HG03060 (cell line): ENCODE results near the gene VPS13C.

Experiments
- ATAC-seq: cut with Tn5 transposase; IDR thresholded peaks from one replicate; pipeline ENCODE4 v1.9.1; 2021; ENCODE audit warnings: low read depth, moderate number of reproducible peaks; ENCODE audit not compliant: unreplicated experiment

Gene VPS13C

GRCh38 chr15:61871926-61872522 is 188.2 kb downstream of the VPS13C start:
- no peak for ATAC-seq

- ATAC-seq = no peak
Measured at GRCh38 chr15:61869656-61870055, 190.6 kb downstream of the VPS13C start.

GRCh38 chr15:61861962-61862361 is 198.3 kb downstream of the VPS13C start:
- ATAC-seq = no peak

GRCh38 chr15:61857169-61857829 is 202.9 kb downstream of the VPS13C start:
- ATAC-seq = no peak

GRCh38 chr15:61856295-61856694 is 204.0 kb downstream of the VPS13C start:
- ATAC-seq = no peak

- no peak for ATAC-seq
Measured at GRCh38 chr15:61853195-61853594, 207.1 kb downstream of the VPS13C start.

- ATAC-seq = no peak
Measured at GRCh38 chr15:61851955-61852354, 208.3 kb downstream of the VPS13C start.

GRCh38 chr15:61849447-61849846 is 210.8 kb downstream of the VPS13C start:
- ATAC-seq = no peak

GRCh38 chr15:61841466-61841865 is 218.8 kb downstream of the VPS13C start:
- ATAC-seq = no peak

- no peak for ATAC-seq
Measured at GRCh38 chr15:61840090-61840489, 220.2 kb downstream of the VPS13C start.

- ATAC-seq = no peak
Measured at GRCh38 chr15:61839546-61839945, 220.7 kb downstream of the VPS13C start.

- no peak for ATAC-seq
Measured at GRCh38 chr15:61835496-61836106, 224.6 kb downstream of the VPS13C start.

- no peak for ATAC-seq
Measured at GRCh38 chr15:61835029-61835428, 225.2 kb downstream of the VPS13C start.

GRCh38 chr15:61834076-61834697 is 226.1 kb downstream of the VPS13C start:
- no peak for ATAC-seq

GRCh38 chr15:61832223-61832622 is 228.0 kb downstream of the VPS13C start:
- ATAC-seq = no peak

GRCh38 chr15:61831505-61831921 is 228.7 kb downstream of the VPS13C start:
- no peak for ATAC-seq

- no peak for ATAC-seq
Measured at GRCh38 chr15:61830536-61831330, 229.5 kb downstream of the VPS13C start.

- ATAC-seq = no peak
Measured at GRCh38 chr15:61829514-61829889, 230.7 kb downstream of the VPS13C start.

GRCh38 chr15:61828860-61829513 is 231.3 kb downstream of the VPS13C start:
- ATAC-seq = no peak

- ATAC-seq = no peak
Measured at GRCh38 chr15:61828008-61828407, 232.2 kb downstream of the VPS13C start.
